CMK (cell line): ENCODE results near the gene CLK4.

Experiments
- DNase-seq: peaks from one replicate; pipeline ENCODE4 v3.0.0-alpha.2; 2010; ENCODE audit warnings: low read depth

The CLK4 gene

DNA sequence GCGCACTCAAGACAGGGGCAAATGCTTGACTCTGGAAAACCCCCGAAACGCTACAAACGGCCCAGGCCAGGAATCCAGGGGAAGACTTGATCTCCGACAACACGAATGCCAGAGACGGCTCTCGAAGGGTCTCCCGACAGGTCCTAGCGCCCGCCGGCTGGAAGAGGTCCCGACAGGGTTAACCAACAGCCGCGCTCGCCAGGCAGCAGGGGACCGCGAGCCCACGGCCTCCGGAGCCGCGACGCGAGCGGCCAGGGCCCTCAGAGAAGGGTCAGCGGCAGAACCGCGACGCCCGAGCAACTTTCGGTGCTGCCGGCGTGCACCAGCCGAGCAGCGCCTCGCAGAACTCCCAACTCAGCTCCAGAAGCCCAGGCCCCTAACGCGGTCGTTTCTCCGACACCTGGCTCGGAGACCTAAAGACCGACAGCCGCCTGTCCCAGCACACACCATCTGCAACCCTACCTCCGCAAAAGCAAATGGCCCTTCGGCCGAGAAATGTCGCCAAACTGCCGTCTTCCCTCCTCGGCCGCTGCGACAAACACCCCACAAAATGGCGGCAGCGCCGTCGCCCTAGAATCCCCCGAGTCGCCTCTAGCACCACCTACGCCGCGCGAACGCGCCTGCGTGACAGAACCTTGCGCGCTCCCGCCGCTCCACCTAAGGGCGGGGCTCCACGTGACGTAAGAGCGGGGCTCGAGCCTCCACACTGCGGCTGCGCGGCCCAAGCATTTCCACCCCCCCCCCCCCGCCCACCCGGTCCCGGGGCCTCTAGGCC is at the start of gene CLK4:
TSS of gene CLK4 (minus strand) at position 567 of the 775 bp plus-strand sequence. CDS start 3,634 bp downstream, outside the sequence.
- DNase-seq: peak; percentile 75

DNA sequence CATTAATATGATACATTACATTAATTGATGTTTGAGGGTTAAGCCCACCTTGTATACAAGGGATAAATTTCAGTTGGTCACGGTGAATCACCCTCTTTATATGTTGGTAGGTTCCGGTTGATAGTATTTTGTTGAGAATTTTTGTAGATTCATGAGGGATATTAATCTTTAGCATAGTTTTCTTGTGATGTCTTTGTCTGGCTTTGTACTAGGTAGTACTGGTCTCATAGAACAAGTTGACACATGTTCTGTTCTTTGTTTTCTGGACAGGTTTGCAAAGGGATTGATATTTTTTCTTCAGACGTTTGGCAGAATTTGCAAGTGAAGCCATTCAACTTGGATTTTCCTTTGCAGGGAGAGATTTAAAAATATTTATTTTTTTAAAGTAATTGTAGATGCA is 49.1 kb upstream of the CLK4 start:
- DNase-seq: no peak

GRCh38 chr5:178674334-178674733 is 47.5 kb upstream of the CLK4 start:
- no peak for DNase-seq

DNA sequence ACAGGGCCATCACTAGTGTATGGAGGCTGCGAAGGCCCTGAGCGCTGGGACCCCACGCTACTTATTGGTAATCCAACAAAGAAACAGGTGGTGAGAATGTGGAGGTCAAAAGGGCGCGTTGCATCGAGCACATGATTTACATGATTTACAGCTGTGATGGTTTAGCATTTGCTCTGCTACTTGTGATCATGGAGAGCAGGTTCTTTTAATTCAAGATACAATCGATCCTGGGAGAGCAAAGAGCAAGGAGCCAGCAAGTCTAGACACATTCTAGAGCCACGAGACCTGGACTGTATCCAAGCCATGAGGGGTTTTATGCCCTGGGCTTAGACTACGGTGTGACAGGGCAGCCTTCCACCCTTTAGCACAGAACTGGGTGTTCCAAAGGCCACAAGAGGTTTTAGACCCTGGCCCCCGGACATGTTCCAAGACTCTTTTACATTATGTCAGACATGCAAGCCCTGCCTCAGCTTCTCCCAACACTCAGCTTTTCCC is 47.0 kb upstream of the CLK4 start:
- DNase-seq: no peak

- DNase-seq: no peak
These were observed 45.8 kb upstream of the CLK4 start for GRCh38 chr5:178672630-178673029.

GRCh38 chr5:178671602-178672144 is 44.8 kb upstream of the CLK4 start:
- no peak for DNase-seq

GRCh38 chr5:178670351-178670885 is 43.6 kb upstream of the CLK4 start:
- DNase-seq: no peak

GRCh38 chr5:178668579-178668978 is 41.7 kb upstream of the CLK4 start:
- DNase-seq: peak; percentile 47

DNA sequence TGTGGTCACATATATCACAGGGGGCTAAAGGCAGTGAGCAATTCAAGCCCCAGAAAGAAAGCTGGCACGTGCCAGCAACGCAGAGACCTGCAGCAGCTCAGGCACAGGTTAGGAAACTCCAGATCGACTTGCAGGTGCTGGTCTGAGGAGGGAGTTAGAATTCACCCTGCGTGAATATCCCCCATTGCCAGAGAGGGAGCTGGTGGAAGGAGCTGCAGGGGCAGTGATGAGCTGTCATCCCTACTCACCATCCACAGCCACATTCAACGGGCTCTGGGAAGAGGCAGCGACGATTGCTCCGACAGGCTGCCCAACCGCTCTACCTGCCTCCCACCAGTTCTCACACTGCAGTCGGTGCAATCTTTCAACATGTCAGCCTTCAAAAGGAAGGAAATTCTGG is 40.8 kb upstream of the CLK4 start:
- no peak for DNase-seq

DNA sequence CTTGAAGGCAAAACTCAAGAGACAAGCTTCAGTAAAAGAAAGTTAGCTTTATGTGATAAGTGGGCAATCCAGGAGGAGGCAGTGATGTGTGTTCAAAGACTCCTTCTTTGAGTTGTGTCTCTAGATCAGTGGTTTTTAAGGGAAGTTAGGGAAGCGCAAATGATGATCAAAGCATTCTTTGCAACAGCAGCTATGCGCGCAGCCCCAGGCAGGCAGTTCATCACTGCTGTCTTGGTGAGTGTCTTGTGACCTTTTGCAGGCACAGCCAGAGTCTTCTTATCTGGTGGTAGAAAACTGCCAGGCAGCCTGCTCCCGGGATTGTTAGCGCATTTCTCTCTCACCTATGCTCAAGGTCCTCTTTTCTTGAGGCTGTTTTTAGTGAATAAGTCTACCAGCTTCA is 40.3 kb upstream of the CLK4 start:
- DNase-seq: no peak

DNA sequence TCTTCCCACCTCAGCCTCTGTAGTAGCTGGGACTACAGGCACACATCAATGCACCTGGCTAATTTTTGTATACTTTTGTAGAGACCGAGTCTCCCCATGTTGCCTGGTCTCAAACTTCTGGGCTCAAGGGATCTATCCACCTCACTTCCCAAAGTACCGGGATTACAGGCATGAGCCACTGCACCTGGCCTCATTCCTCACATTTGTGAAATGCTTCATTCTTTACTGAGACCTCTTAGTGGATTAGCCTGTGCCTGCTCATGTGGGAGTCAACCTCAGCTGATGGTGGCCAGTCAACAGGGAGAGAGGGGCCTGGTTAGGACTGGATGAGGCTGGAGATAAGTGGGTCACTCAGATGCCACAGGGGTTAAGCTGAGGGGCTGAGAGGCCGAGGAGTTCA is 37.3 kb upstream of the CLK4 start:
- DNase-seq: no peak

DNA sequence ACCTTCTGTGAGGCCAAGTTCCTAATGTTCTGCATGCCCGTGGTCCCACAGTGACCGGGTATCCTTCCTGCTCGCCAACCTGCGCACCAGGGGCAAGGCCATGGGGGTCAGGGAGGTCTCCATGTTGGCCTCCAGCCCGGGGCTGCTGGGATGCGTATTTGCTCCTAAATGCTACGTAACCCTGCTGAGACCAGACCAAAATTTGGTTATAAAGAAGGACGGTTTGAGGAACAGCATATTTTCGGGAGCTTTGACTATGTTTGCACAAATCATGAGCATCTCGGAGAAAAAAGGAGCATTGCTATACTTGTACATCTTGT is 35.7 kb upstream of the CLK4 start:
- no peak for DNase-seq

DNA sequence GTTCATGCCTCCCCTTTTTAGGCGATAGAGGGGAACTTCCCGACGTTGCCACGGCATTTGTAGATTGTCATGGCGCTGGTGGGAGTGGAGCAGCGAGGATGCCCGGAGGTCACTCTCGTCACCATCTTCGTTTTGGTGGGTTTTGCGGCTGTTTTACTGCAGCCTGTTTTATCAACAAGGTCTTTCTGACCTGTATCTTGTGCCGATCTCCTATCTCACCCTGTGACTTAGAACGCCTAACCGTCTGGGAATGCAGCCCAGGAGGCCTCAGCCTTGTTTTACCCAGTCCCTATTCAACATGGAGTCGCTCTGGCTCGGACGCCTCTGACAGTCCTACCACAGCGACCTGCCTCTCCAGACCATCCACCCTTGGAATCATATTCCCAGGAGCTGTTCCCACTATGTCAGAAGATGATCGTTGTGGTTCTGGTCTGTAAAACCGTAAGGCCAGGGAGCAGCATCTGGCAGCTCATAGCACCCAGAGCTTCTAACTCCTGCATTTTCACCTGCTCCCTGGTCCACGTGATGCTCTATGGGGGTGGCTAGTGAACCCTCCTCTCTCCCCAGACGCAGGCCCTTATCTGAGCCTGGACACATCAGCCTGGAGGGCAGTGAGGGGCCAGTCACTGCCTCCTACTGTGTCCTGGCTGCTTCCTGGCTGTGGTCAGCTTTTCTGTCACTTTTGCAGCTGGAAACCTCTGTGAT is 35.1 kb upstream of the CLK4 start:
- no peak for DNase-seq

GRCh38 chr5:178651046-178651810 is 24.4 kb upstream of the CLK4 start:
- DNase-seq: no peak

GRCh38 chr5:178650214-178650613 is 23.4 kb upstream of the CLK4 start:
- no peak for DNase-seq

- no peak for DNase-seq
These were observed 22.7 kb upstream of the CLK4 start for GRCh38 chr5:178649580-178649979.

GRCh38 chr5:178644826-178645545 is 18.1 kb upstream of the CLK4 start:
- no peak for DNase-seq

- no peak for DNase-seq
These were observed 15.6 kb upstream of the CLK4 start for GRCh38 chr5:178642351-178642909.

DNA sequence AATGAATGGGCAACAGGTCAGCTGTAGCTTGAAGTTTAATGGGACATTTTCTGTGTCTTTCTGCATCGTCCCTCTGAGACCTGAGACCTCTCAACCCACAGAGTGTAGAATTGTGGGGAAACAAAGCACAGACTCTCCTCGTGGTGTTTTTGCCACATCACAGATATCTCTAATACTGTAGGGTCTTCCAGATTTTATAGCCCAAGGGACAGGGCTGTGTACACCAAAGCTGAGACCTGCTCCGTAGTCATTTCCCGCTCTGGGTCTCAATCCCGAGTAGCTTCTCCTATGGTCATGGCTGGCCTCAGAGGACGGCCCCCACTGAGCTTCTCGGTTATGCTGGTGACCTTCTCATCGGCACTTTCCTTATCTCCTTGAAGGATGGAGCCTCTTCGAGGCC is 14.9 kb upstream of the CLK4 start:
- DNase-seq: no peak

GRCh38 chr5:178640331-178641045 is 13.6 kb upstream of the CLK4 start:
- DNase-seq: no peak
